HG03196 (cell line): Measurements from ENCODE around the gene MGME1.

Experiments used
- ATAC-seq: cut with Tn5 transposase; IDR thresholded peaks from one replicate; pipeline ENCODE4 v1.9.1; 2021; ENCODE audit not compliant: unreplicated experiment

MGME1 gene

DNA sequence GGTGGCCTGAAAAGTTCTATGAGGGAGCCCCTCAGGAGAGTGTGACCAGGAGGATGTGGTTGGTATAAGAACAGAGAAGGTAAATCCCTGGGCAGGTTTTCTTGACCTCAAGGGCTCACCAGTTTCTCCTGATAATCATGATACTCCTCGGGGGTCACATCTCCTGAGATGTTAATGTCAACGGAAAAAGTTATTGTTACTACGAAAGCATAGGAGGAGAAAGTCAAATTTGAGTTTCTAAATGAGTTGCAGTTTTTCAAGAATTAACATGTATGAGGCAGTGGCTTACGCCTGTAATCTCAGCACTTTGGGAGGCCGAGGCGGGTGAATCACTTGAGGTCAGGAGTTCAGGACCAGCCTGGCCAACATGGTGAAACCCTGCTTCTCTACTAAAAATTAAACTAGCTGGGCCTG, 23.4 kb downstream of the MGME1 start:
- ATAC-seq, result peak; percentile 56

DNA sequence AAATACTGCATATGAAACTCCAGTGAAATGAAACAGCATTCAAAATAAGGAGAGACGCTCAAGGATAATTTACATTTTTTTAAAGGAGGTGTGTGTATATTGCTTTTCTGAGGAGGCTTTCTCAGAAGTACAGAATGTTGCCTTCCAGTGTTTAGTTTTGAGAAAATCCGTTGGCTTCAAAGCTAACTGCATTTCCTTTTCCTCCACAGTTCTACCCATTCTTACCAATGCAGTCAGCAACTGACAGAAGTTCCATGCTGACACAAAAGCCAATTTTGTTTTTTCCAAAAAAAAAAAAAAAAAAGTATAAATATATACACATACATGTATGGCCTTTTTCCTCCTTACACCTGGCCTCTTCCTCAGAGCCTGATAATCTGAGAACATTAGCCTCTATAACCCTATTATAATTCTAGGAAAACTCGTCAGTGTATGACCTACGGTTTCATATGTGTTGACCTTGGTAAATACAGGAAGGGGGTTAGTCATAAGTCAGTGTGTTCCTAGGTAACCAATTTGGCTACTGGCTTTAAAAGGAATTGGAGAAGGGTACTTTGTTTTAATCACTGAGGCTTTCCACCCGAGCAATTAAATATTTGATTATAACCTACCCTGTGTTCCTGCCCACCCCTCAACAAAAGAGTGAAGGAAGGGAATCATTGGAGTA, 24.2 kb downstream of the MGME1 start:
- no peak for ATAC-seq

DNA sequence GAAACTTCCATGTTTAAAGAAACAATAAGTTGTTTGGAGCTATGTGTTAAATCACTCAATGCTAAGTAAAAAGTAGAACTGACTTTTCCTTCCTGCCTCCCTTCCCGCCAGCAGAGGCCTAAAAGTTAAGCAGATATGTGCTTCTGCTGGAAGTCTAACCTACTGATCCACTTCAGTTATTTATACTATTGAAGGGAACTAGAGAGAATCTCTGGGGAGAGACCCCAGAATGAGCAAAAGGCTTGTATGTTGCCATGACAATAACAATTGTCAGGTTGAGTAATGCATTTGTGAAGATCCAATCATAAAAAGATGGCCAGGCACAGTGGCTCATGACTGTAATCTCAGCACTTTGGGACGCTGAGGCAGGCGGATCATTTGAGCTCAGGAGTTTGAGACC, 24.7 kb downstream of the MGME1 start:
- no peak for ATAC-seq

DNA sequence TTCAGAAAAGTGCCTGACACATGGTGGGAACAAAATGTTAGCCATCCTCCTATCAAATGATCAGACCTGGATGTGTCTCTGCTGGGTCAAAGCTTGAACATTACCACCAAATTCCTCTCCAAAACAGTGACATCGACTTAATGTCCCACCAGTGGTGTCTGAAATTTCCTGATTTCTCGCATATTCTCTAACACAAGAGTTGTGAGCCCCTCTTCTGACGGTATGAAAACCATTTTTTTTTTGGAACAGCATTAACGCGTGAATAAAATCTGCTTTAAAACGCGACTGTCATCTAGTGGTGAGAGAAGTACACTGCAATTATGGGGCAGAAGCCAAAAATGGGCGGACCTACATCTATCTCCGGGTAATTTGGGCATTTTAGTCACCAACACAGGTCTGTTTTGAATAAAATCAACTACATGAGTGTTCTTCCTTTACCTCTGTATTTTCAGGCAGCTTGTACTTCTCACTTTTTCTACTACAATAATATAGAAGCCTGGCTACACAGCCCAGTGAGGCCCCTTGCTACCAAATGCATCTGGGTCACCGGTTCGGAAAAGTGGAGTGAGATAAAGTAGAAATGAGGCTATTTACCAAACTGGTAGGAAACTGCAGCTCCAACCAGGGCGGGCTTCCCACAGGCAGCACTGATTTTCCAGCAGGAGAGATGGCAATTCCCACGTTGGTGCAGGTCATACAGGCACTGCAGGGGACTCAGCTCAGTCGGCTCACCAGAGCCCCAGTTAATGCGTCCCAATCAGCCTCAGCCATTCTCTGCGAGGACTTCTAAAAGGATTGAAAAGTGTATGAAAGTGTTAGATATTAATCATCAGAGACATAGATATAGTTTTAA, 27.4 kb downstream of the MGME1 start:
- no peak for ATAC-seq

DNA sequence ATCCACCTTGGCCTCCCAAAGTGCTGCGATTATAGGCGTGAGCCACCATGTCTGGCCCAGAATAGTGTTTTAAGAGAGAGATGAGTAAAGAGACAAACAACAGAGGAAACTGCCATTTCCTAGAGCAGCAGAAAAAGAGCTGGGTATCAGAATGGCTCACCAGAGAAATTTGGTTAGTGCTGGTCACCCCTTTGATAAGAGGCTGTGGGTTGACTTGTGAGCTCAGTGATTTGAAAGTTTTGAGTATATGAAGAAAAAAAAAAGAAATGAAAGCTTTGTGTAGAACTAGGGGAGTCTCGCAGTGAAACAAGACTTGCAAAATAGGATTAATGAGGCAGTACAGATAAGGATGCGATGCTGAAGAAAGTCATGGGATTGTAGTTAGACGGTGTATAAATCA, 29.6 kb downstream of the MGME1 start:
- no peak for ATAC-seq

DNA sequence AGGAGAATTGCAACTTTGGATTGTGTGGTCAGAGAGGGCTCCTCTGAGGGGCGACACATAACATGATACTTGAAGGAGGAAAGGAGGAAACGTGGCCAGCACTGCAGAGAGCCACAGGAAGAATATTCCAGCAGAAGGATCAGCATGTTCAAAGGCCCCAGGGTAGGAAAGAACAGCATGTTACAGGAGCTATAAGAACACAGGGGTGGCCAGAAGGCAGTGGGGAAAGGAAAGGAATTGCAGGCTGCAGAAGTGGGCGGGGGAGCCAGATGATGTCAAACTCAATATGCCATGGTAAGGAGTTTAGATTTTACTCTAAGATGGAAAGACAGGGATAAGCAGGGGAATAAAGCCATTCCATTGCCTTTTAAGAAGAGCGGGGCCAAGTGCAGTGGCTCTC, 30.7 kb downstream of the MGME1 start:
- no peak for ATAC-seq

DNA sequence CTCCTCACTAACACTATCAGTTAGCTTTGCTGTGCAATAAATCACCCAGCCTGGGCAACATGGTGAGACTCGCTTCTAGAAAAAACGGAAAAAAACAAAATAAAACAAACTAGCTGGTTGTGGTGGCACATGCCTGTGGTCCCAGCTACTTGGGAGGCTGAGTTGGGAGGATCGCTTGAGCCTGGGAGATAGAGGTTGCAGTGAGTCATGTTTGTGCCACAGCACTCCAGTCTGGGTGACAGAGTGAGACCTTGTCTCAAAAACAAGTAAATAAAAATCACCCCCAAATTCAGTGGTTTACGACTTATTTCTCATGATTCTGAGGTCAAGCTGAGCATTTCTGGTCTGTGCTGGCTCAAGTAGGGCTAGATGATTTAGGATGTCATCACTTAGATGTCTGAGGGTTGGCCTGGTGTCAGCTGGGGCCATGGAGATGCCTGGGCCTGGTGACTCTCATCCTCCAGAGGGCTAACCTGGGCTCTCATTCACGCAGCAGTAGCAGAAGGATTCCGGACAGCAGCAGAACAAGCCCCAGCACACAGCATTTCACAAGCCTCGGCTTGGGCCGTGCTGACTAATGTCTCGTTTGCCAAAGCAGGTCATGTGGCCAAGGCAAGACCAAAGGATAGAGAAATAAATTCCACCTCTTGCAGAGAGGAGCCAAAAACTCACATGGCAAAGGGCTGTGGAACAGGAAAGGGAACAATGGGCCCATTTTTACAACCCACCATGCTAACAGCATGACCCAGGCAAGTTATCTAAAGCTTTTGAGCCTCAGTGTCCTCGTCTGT, 32.5 kb downstream of the MGME1 start:
- ATAC-seq, result no peak

DNA sequence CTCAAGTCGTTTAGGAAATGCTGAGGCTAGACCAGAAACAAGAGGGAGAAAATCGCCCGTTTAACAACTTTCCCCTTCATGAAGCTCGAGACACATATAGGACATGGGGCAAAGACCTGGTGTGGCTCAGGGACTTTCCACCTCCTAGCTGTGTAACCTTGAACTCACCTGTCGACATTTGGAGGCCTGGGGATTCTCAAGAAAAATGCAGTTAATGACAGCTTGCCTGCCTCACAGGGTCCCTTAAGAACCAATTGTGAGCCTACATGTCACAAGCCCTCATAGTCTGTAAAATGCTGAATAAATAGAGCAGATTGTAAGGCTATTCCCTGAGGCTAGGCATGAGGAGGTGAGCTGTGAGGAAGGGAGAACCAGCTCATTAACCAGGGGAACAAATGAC, 35.1 kb downstream of the MGME1 start:
- no peak for ATAC-seq

DNA sequence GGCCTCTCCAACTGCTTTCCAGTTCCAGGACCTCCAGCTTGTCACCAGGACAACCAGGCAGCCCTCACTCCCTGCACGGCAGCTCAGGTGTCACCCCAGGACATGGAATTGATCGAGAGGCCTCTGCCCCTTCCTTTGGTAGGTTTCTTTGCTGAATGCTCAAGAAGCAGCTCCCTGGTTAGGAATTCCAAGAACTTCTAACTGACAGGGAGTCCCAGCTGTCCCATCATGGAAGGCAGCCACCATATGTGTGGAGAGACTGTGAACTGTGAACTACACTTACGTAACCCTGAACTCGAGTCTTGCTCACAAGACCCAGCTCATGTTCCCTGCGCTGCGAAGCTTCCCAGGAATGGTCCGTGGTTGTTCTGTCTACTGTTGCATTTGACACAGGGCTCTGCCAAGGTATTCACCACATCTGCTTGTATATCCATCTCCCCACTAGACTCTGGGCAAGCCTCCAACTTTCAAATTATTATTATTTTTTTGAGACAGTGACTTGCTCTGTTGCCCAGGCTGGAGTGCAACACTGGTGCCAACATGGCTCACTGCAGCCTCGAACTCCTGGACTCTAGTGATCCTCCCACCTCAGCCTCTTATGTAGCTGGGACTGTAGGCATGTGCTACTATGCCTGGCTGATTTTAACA, 35.7 kb downstream of the MGME1 start:
- ATAC-seq, result no peak

DNA sequence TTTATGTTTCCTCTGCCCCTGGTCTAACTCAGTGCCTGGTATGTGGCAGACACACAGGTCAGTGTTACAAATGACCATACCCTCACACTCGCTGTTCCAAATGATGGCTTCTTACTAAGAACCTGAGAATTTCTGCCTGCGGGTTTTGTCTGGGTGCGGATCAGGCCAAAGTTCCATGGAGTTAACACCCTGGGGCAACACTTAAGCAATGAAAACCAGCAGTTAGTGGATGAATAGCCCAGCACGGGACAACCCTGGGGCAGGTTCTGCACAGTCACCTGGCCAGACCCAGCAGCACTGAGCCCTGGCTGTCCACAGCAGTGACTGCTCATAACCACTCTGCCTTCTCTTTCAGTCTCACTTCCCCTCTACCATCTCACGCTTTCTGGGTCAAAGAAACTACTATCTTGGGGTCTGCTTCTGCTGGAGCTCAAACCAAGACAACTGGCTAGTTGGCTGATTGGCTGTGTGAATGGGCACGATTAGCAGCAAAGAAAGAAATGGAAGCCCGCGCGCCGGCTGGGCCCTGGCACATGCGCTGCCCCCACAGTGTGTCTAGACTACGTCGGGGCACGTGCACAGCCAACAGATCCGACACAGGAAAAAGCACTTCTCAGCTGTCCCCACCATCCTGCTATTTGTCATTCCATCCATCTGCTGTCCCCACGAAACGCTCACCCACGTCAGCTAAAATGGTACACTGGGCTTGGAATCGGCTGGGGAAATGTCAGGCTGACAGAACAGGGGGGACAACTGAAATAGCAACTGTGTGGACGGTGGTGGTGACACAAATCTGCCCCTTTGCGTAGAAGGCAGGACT, 36.6 kb downstream of the MGME1 start:
- peak; percentile 90 for ATAC-seq

DNA sequence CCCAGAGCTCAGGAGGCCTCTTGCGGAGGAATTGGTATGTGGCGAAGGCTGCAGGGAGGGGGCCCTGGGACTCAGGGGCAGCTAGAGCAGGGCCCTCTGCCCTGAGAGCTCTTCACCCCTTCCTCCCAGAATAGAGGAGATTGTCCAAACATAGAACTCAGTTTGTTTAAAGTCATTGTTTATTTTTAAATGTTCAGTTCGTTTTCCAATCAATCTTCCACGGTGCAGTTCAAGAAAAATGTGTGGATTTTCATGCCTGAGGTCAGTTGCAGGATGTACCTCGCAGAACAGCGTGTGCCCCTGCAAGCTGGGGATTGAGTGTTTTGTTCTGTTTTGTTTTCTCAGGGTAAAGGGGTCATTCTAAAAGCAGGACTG, 37.2 kb downstream of the MGME1 start:
- ATAC-seq, result no peak

DNA sequence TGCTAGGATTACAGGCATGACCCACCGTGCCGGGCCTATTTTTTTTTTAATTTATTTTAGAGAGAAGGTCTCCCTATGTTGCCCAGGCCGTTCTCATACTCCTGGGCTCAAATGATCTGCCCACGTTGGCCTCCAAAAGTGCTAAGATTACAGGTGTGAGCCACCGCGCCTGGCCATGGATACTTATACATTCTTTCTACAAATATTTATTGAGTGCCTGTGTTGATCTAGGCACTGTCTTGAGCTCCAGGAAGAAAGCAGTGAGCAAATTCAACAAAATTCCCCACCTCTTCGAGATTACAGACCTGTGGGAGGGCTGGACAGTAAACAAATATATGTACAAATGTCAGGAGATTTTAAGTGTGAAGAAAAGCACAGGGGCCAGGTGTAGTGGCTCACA, 37.9 kb downstream of the MGME1 start:
- ATAC-seq, result no peak

DNA sequence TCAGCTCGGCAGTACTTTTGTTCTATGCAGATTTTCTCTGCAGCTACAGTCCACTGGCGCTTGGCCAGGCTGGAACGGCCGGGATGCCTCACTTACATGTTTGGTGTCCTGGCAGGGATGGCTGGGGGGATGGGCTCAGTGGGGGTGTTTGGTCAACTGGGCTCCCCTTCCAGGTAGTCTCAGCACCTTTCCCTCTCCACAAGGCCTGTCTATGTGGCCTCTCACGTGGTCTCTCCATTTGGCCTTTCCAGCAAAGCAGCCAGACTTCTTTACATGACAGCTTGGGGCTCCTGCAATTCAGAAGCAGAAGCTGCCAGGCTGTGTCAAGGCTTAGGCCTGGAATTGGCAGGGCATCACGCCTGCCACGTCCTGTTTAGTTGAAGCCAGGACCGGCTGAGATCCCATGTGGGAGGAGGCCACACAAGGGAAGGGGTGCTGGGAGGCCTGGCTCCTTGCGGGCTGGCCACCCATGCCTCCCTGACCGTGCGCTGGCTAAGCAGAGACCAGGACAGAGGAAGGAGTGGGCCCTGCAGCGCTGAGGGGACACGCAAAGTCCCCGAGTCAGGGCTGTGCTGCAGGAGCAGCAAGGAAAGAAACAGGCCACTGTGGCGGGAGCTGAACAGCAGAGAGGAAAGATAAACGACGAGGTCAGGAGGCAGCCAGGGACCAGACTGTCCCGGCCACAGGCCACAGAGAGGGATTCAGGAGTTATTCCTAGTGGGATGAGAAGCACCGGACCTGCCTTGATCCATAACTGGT, 38.9 kb downstream of the MGME1 start:
- no peak for ATAC-seq

DNA sequence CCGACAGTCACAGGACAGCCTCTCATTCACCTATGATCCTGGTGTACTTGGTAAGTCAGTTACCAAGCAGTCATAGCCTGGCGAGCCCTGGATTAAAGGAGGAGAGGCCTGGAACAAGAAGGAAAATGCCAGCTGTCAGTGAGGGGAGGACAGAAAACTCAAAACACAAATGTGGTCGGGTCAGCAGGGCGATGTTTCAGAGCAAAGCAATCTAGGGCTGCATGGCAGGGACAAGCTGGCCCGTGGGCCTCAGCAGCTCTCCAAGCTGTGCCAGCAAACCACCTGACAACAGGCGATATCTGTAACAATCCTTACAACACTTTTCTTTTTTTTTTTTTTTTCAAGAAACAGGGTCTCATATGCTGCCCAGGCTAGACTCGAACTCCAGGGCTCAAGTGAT, 40.3 kb downstream of the MGME1 start:
- ATAC-seq, result no peak

DNA sequence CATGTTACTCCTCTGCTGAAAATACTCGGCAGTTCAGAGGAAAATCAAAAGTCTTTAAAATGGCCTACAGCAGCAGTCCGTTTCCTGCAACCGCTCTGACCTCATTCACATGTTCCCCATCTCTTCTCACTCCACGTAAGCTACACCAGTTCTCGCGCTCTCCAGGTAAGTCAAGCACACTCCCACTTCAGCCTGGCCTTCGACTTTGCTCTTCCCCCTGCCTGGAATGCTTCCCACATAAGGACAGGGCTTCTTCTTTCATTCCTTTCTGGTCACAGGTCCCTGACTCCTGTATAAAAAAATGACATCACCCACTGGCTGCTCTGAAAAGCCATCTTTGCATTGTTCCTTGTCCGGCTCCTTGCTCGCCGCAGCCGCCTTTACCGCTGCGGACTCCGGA, 42.7 kb downstream of the MGME1 start:
- no peak for ATAC-seq

DNA sequence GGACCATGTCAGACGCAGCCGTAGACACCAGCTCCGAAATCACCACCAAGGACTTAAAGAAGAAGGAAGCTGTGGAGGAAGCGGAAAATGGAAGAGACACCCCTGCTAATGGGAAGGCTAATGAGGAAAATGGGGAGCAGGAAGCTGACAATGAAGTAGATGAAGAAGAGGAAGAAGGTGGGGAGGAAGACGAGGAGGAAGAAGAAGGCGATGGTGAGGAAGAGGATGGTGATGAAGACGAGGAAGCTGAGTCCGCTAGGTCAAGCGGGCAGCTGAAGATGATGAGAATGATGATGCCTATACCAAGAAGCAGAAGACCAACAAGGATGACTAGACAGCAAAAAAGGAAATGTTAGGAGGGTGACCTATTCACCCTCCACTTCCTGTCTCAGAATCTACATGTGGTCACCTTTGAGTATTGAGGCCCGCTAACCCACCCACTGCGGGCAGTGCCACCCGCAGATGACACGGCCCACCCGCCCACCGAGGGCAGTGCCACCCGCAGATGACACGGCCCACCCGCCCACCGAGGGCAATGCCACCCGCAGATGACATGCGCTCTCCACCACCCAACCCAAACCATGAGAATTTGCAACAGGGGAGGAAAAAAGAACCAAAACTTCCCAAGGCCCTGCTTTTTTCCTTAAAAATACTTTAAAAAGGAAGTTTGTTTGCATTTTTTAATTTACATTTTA, 43.3 kb downstream of the MGME1 start:
- ATAC-seq, result no peak

DNA sequence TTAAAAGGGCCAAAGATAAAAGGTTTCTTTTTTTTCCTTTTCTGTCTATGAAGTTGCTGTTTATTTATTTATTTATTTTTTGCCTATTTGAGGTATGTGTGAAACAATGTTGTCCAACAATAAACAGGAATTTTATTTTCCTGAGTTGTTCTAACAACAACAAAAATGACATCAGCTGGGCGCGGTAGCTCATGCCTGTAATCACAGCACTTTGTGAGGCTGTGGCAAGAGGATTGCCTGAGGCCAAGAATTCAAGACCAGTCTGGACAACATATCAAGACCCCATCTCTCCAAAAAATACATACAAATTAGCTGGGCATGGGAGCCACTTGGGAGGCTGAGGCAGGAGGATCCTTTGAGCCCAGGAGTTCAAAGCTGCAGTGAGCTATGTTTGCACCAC, 44.1 kb downstream of the MGME1 start:
- ATAC-seq, result no peak

DNA sequence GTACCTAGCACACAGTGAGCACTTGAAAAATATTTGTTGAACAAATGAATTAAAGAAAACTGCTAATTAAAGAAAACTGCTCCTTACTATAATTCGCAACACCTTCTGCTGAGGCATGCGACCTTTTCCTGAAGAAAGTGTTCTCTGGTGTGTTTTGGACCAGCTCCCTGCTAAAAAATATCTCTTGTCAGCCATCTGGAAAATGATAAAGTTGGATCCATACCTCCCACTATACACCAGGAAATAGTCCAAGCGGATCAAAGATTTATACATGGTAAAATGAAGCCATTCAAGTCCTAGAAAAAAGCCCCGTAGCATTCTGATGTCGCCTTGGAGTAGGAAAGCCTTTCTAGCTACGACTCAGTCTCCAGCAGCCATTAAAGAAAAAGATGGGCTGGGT, 45.6 kb downstream of the MGME1 start:
- ATAC-seq, result no peak

DNA sequence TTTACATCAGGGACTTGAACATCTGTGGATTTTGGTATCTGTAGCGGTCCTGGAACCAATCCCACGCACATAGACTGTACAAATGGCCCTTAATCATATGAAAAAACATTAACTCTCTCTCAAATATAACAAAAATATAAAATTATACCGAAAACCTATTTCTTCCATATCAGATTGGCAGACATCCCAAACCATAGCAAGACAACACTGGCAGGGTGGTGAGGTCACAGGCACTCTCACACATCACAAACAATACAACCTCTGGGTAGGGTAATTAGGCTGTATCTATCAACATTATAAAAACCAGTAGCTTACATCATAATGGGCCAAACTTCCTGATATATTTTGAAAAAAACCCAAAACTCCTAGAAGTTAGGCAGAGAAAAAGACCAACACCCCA, 48.0 kb downstream of the MGME1 start:
- no peak for ATAC-seq
